MCF 10A (cell line): ENCODE results near the gene PRKG1. TPM values are rescaled to one million over a fixed set of nuclear protein-coding genes. Genes with fewer than 3 reads are reported as not detected.

ENCODE experiments used
- BruUV-seq: library from RNA; stranded (reverse); fragments of 400-500 nt; replicated peaks from 2 replicates; lab custom pipeline; 2021; lab: Mats Ljungman, UMichigan
- CTCF ChIA-PET: fragments of 300-600 bp; sonication (Branson Sonifier 250); formaldehyde crosslinking; extraction: SDS; loops from one replicate; lab custom pipeline; 2021; ENCODE audit warnings: antibody characterized with exemption, inconsistent platforms; lab: Yijun Ruan, JAX
- POLR2A ChIA-PET: fragments of 300-600, 350-650 bp; sonication (Branson Sonifier 250); formaldehyde crosslinking; extraction: SDS; loops from one replicate; lab custom pipeline; 2020; ENCODE audit warnings: antibody characterized with exemption, inconsistent platforms; lab: Yijun Ruan, JAX
- DNase-seq: peaks from one replicate; pipeline ENCODE4 v3.0.0-alpha.2; 2018; ENCODE audit not compliant: unreplicated experiment
- H3K27ac Mint-ChIP-seq: one replicate; pipeline ENCODE4 v1.8.0; 2022; ENCODE audit warnings: mild to moderate bottlenecking, low read depth, mixed read lengths; ENCODE audit not compliant: unreplicated experiment
- H3K27me3 Mint-ChIP-seq: one replicate; pipeline ENCODE4 v1.8.0; 2022; ENCODE audit warnings: mixed read lengths; ENCODE audit not compliant: insufficient read depth, unreplicated experiment
- H3K36me3 Mint-ChIP-seq: one replicate; pipeline ENCODE4 v1.8.0; 2022; ENCODE audit warnings: mild to moderate bottlenecking, moderate library complexity, mixed read lengths; ENCODE audit not compliant: insufficient read depth, unreplicated experiment
- H3K4me1 Mint-ChIP-seq: one replicate; pipeline ENCODE4 v1.8.0; 2022; ENCODE audit warnings: mixed read lengths; ENCODE audit not compliant: insufficient read depth, unreplicated experiment
- H3K4me3 Mint-ChIP-seq: one replicate; pipeline ENCODE4 v1.8.0; 2022; ENCODE audit warnings: mild to moderate bottlenecking, moderate library complexity, mixed read lengths; ENCODE audit not compliant: unreplicated experiment
- H3K9me3 Mint-ChIP-seq: one replicate; pipeline ENCODE4 v1.8.0; 2022; ENCODE audit warnings: mixed read lengths; ENCODE audit not compliant: unreplicated experiment
- intact Hi-C: fragments of 100-400 bp; cut with micrococcal nuclease; formaldehyde crosslinking; loops from 2 replicates; pipeline ENCODE4 v1.14.1; 2022
- total RNA-seq: library from RNA; stranded (reverse); gene quantifications from 2 replicates; pipeline ENCODE4 v1.2.3, GENCODE V29; 2022
- TF ChIP-seq, protein P1 (sequence below): fragments of 200-600 bp; IDR thresholded peaks from one replicate; pipeline ENCODE4 v1.8.0; 2022; ENCODE audit warnings: antibody characterized with exemption, mild to moderate bottlenecking; ENCODE audit not compliant: unreplicated experiment

Gene PRKG1
- total RNA-seq, 1 experiment from 2014 or later, result 0.09 TPM

DNA sequence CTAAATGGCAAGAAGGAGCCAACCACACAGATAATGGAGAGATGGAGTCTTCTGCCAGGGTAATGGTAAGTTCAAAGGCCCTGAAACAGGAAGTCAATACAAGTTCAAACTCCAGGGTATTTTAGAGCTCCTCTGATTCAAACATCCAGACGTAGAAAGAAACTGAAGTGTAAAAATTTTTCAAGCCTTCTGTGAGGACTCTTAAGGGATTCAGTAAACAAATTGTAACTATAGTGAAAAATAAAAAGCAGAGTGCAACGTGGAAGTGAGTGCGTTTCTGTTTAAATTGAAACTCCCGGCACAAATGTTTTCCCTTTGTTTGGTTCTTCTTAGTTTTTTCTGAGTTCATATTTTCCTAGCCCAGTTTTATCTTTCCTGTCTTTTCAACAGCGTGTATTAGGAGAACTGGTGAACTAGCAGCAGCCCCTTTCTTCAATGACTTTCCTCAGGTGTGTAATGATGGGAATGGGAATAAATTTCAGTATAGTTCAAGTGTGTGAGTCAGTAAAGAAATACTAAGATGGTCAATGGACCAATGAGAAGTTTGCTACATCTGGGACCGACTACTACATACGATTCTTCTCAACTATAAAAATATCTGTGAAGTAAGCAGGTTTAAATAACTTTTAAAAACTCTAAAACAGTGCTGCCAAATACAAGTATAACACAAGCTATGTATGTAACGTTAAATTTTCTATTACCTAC lies 326.3 kb downstream of the PRKG1 start:
- no TSS peak for BruUV-seq

GRCh38 chr10:51403521-51403920 lies 329.2 kb downstream of the PRKG1 start:
- H3K9me3 Mint-ChIP-seq, result no peaks in the 10 kb centered on the region
- H3K27ac Mint-ChIP-seq, result no peak overlapping the region
- intact Hi-C loops, result no loop called here
- ChIA-PET CTCF (no interaction called here), POLR2A (no interaction called here)
- peaks cover 5% of the 10 kb centered on the region for H3K4me1 Mint-ChIP-seq
- no peak overlapping the region for H3K4me3 Mint-ChIP-seq
- no peaks in the 10 kb centered on the region for H3K36me3 Mint-ChIP-seq
- no peak for DNase-seq
- H3K27me3 Mint-ChIP-seq, result no peaks in the 10 kb centered on the region
- TF ChIP-seq, protein P1, sequence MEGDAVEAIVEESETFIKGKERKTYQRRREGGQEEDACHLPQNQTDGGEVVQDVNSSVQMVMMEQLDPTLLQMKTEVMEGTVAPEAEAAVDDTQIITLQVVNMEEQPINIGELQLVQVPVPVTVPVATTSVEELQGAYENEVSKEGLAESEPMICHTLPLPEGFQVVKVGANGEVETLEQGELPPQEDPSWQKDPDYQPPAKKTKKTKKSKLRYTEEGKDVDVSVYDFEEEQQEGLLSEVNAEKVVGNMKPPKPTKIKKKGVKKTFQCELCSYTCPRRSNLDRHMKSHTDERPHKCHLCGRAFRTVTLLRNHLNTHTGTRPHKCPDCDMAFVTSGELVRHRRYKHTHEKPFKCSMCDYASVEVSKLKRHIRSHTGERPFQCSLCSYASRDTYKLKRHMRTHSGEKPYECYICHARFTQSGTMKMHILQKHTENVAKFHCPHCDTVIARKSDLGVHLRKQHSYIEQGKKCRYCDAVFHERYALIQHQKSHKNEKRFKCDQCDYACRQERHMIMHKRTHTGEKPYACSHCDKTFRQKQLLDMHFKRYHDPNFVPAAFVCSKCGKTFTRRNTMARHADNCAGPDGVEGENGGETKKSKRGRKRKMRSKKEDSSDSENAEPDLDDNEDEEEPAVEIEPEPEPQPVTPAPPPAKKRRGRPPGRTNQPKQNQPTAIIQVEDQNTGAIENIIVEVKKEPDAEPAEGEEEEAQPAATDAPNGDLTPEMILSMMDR, result no peak
- BruUV-seq, result no TSS peak

More for the DNA sequence above, 326.3 kb downstream of the PRKG1 start:
- Mint-ChIP-seq H3K27ac (no peak overlapping the region), H3K27me3 (no peaks in the 10 kb centered on the region), H3K4me3 (no peak overlapping the region), H3K9me3 (no peaks in the 10 kb centered on the region), H3K36me3 (no peaks in the 10 kb centered on the region), H3K4me1 (peaks cover 9% of the 10 kb centered on the region)
- POLR2A ChIA-PET, result interaction anchor here (0.6 kb wide), 1 partner anchor 776 kb away, joined by 3 read pairs; no protein-coding TSS in a partner anchor
- CTCF ChIA-PET, result interaction anchor here (0.7 kb wide), 1 partner anchor 22 kb away, joined by 3 read pairs; no protein-coding TSS in a partner anchor
- intact Hi-C loops, result no loop called here
- TF ChIP-seq, protein P1, result no peak
- no peak for DNase-seq

DNA sequence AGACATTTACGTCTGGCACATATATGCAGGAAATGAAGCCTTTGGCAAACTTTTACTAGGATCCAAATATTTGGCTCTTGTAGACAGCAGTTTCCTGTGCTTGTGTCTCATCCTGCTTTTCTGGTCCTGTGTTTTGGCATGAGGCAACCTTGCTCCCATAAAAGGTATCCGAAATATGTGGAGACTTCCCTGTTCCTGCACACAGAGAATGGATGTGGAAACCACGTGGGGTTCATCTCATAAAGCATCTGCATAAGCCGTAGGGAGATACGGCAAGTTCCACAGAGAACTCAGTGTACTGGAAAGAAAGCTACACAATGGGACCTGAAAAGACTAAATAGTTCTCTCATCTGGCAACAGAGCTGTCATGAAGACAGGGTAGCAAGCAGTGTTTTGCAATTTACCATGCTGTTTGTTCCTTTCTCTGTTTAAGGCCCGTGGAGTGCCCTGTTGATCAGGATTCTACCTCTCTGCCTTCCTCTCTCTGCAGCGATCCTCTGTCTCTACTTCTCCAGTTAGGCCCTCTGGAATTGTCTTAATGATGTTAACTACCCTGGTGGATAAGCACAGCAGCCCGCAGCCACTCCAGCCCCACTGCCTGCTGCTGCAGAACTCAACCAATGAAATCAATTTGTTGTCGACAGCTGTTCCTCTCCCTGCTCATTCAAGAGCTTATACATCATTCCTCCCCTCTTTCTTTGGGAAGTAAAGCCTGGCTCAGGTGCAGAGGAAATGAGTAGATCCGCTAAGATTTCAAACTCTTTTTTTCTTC lies 331.5 kb downstream of the PRKG1 start:
- H3K9me3 Mint-ChIP-seq, result no peaks in the 10 kb centered on the region
- no peaks in the 10 kb centered on the region for H3K36me3 Mint-ChIP-seq
- TF ChIP-seq, protein P1, result no peak
- H3K4me1 Mint-ChIP-seq, result peaks cover 5% of the 10 kb centered on the region
- intact Hi-C loops, result no loop called here
- no TSS peak for BruUV-seq
- DNase-seq, result peak; percentile 55
- no peak overlapping the region for H3K27ac Mint-ChIP-seq
- H3K4me3 Mint-ChIP-seq, result no peak overlapping the region
- no peaks in the 10 kb centered on the region for H3K27me3 Mint-ChIP-seq
- ChIA-PET CTCF (interaction anchor here (0.5 to 1.0 kb wide), 2 partner anchors 342 to 384 kb away, joined by 3 to 4 read pairs; no protein-coding TSS in a partner anchor), POLR2A (no interaction called here)

- intact Hi-C loops, result no loop called here
- no peak overlapping the region for H3K27ac Mint-ChIP-seq
- no TSS peak for BruUV-seq
- DNase-seq, result no peak
- CTCF ChIA-PET, result interaction anchor here (0.5 to 1.0 kb wide), 2 partner anchors 343 to 384 kb away, joined by 3 to 4 read pairs; no protein-coding TSS in a partner anchor
- TF ChIP-seq, protein P1, result no peak
- POLR2A ChIA-PET, result no interaction called here
- H3K4me1 Mint-ChIP-seq, result peaks cover 5% of the 10 kb centered on the region
- no peak overlapping the region for H3K4me3 Mint-ChIP-seq
- H3K9me3 Mint-ChIP-seq, result no peaks in the 10 kb centered on the region
- H3K36me3 Mint-ChIP-seq, result no peaks in the 10 kb centered on the region
- H3K27me3 Mint-ChIP-seq, result no peaks in the 10 kb centered on the region
Observed at GRCh38 chr10:51406581-51406980, 332.3 kb downstream of the PRKG1 start.
